ENCODE data around the gene LCTL. TPM values are rescaled to one million over a fixed set of nuclear protein-coding genes. Genes with fewer than 3 reads are reported as not detected.
"Not testable (repeated sequence)": the region's sequence is repeated elsewhere in the genome, so short reads cannot be mapped to it uniquely, and the experiment has no call there.

Gene LCTL
- polyA plus RNA-seq, 3 donors from 2014 or later: 0.12 TPM; not detected in 2

GRCh38 chr15:66598095-66598815, 32.5 kb upstream of the LCTL start:
- peaks cover 0 to 3% (median 3%) of the 10 kb centered on the region in 3 donors for H3K27me3 Mint-ChIP-seq (ENCODE audit: low read depth in 3 of 3)

GRCh38 chr15:66595931-66596545, 30.2 kb upstream of the LCTL start:
- H3K27me3 Mint-ChIP-seq (ENCODE audit: low read depth in 3 of 3): peaks cover 0 to 3% (median 3%) of the 10 kb centered on the region in 3 donors
- H3K36me3 Mint-ChIP-seq: no peaks in the 10 kb centered on the region
- no peaks in the 10 kb centered on the region for H3K4me1 Mint-ChIP-seq
- H3K4me3 Mint-ChIP-seq: no peak overlapping the region
- DNase-seq: no peak
- no peaks in the 10 kb centered on the region for H3K9me3 Mint-ChIP-seq
- no peak overlapping the region for H3K27ac Mint-ChIP-seq

More at GRCh38 chr15:66598095-66598815, 32.5 kb upstream of the LCTL start:
- Mint-ChIP-seq H3K27ac (no peak overlapping the region), H3K4me3 (no peak overlapping the region), H3K36me3 (no peaks in the 10 kb centered on the region), H3K9me3 (no peaks in the 10 kb centered on the region), H3K4me1 (no peaks in the 10 kb centered on the region)
- no peak for DNase-seq

- H3K27ac Mint-ChIP-seq: no peak overlapping the region
- no peak overlapping the region for H3K4me3 Mint-ChIP-seq
- H3K27me3 Mint-ChIP-seq (ENCODE audit: low read depth in 3 of 3): peaks cover 2 to 4% (median 3%) of the 10 kb centered on the region in 3 donors
These were observed 29.5 kb upstream of the LCTL start for GRCh38 chr15:66595332-66595731.

GRCh38 chr15:66594836-66595235, 29.0 kb upstream of the LCTL start:
- no peak overlapping the region for H3K27ac Mint-ChIP-seq
- no peaks in the 10 kb centered on the region for H3K4me1 Mint-ChIP-seq
- peaks cover 2 to 4% (median 3%) of the 10 kb centered on the region in 3 donors for H3K27me3 Mint-ChIP-seq (ENCODE audit: low read depth in 3 of 3)
- H3K9me3 Mint-ChIP-seq: no peaks in the 10 kb centered on the region
- no peaks in the 10 kb centered on the region for H3K36me3 Mint-ChIP-seq
- no peak for DNase-seq
- no peak overlapping the region for H3K4me3 Mint-ChIP-seq

More at GRCh38 chr15:66595332-66595731, 29.5 kb upstream of the LCTL start:
- DNase-seq: no peak
- Mint-ChIP-seq H3K9me3 (no peaks in the 10 kb centered on the region), H3K4me1 (no peaks in the 10 kb centered on the region), H3K36me3 (no peaks in the 10 kb centered on the region)

- no peak for DNase-seq
- no peaks in the 10 kb centered on the region for H3K9me3 Mint-ChIP-seq
- no peaks in the 10 kb centered on the region for H3K4me1 Mint-ChIP-seq
- no peak overlapping the region for H3K4me3 Mint-ChIP-seq
- H3K27me3 Mint-ChIP-seq (ENCODE audit: low read depth in 3 of 3): peaks cover 2 to 4% (median 3%) of the 10 kb centered on the region in 3 donors
- H3K27ac Mint-ChIP-seq: no peak overlapping the region
- no peaks in the 10 kb centered on the region for H3K36me3 Mint-ChIP-seq
These were observed 28.5 kb upstream of the LCTL start for GRCh38 chr15:66594344-66594743.

GRCh38 chr15:66593219-66593780, 27.5 kb upstream of the LCTL start:
- Mint-ChIP-seq H3K4me3 (no peak overlapping the region), H3K27ac (no peak overlapping the region), H3K36me3 (no peaks in the 10 kb centered on the region), H3K4me1 (no peaks in the 10 kb centered on the region), H3K9me3 (no peaks in the 10 kb centered on the region), H3K27me3 (ENCODE audit: low read depth in 3 of 3) (peaks cover 2 to 4% (median 3%) of the 10 kb centered on the region in 3 donors)
- no peak for DNase-seq

GRCh38 chr15:66592505-66593218, 26.9 kb upstream of the LCTL start:
- Mint-ChIP-seq H3K27ac (no peak overlapping the region), H3K9me3 (no peaks in the 10 kb centered on the region), H3K4me1 (no peaks in the 10 kb centered on the region), H3K27me3 (ENCODE audit: low read depth in 3 of 3) (peaks cover 2 to 4% (median 3%) of the 10 kb centered on the region in 3 donors), H3K4me3 (no peak overlapping the region), H3K36me3 (no peaks in the 10 kb centered on the region)
- DNase-seq: no peak

GRCh38 chr15:66591322-66591862, 25.6 kb upstream of the LCTL start:
- no peak overlapping the region for H3K27ac Mint-ChIP-seq
- H3K36me3 Mint-ChIP-seq: no peaks in the 10 kb centered on the region
- no peaks in the 10 kb centered on the region for H3K4me1 Mint-ChIP-seq
- no peak overlapping the region for H3K4me3 Mint-ChIP-seq
- no peak for DNase-seq
- H3K27me3 Mint-ChIP-seq (ENCODE audit: low read depth in 3 of 3): peaks cover 1 to 4% (median 2%) of the 10 kb centered on the region in 3 donors
- H3K9me3 Mint-ChIP-seq: no peaks in the 10 kb centered on the region

- H3K36me3 Mint-ChIP-seq: no peaks in the 10 kb centered on the region
- no peak for DNase-seq
- no peaks in the 10 kb centered on the region for H3K9me3 Mint-ChIP-seq
- H3K4me1 Mint-ChIP-seq: no peaks in the 10 kb centered on the region
- no peak overlapping the region for H3K4me3 Mint-ChIP-seq
- H3K27ac Mint-ChIP-seq: no peak overlapping the region
- H3K27me3 Mint-ChIP-seq (ENCODE audit: low read depth in 3 of 3): peaks cover 1 to 4% (median 2%) of the 10 kb centered on the region in 3 donors
These were observed 24.6 kb upstream of the LCTL start for GRCh38 chr15:66590435-66590834.

- not testable (repeated sequence) for H3K4me3 Mint-ChIP-seq; H3K36me3 Mint-ChIP-seq; DNase-seq; H3K27ac Mint-ChIP-seq; H3K9me3 Mint-ChIP-seq; H3K27me3 Mint-ChIP-seq (ENCODE audit: low read depth in 3 of 3); H3K4me1 Mint-ChIP-seq
These were observed 23.6 kb upstream of the LCTL start for GRCh38 chr15:66589429-66589828.

- DNase-seq: no peak
- H3K36me3 Mint-ChIP-seq: no peaks in the 10 kb centered on the region
- no peak overlapping the region for H3K4me3 Mint-ChIP-seq
- no peaks in the 10 kb centered on the region for H3K9me3 Mint-ChIP-seq
- H3K27ac Mint-ChIP-seq: no peak overlapping the region
- H3K27me3 Mint-ChIP-seq (ENCODE audit: low read depth in 3 of 3): peaks cover 0 to 6% (median 2%) of the 10 kb centered on the region in 3 donors
- H3K4me1 Mint-ChIP-seq: no peaks in the 10 kb centered on the region
These were observed 23.2 kb upstream of the LCTL start for GRCh38 chr15:66588971-66589370.

GRCh38 chr15:66588537-66588936, 22.7 kb upstream of the LCTL start:
- Mint-ChIP-seq H3K4me3 (no peak overlapping the region), H3K27ac (no peak overlapping the region), H3K4me1 (no peaks in the 10 kb centered on the region), H3K27me3 (ENCODE audit: low read depth in 3 of 3) (peaks cover 0 to 6% (median 2%) of the 10 kb centered on the region in 3 donors), H3K36me3 (no peaks in the 10 kb centered on the region), H3K9me3 (no peaks in the 10 kb centered on the region)
- no peak for DNase-seq

- Mint-ChIP-seq H3K4me3 (no peak overlapping the region), H3K4me1 (no peaks in the 10 kb centered on the region), H3K27me3 (ENCODE audit: low read depth in 3 of 3) (peaks cover 0 to 6% (median 2%) of the 10 kb centered on the region in 3 donors), H3K9me3 (no peaks in the 10 kb centered on the region), H3K36me3 (no peaks in the 10 kb centered on the region), H3K27ac (no peak overlapping the region)
- DNase-seq: no peak
These were observed 22.0 kb upstream of the LCTL start for GRCh38 chr15:66587749-66588148.

- DNase-seq: no peak
- Mint-ChIP-seq H3K27me3 (ENCODE audit: low read depth in 3 of 3) (peaks cover 0 to 5% (median 2%) of the 10 kb centered on the region in 3 donors), H3K4me3 (no peak overlapping the region), H3K4me1 (no peaks in the 10 kb centered on the region), H3K9me3 (no peaks in the 10 kb centered on the region), H3K36me3 (no peaks in the 10 kb centered on the region), H3K27ac (no peak overlapping the region)
These were observed 21.2 kb upstream of the LCTL start for GRCh38 chr15:66587020-66587419.

Measured in immature natural killer cell (primary cell).